Common myeloid progenitor, CD34-positive (primary cell): ENCODE results near the gene PDS5B.
"Not testable (repeated sequence)": the region's sequence is repeated elsewhere in the genome, so short reads cannot be mapped to it uniquely, and the experiment has no call there.

Source experiments
- CTCF ChIA-PET: fragments of 350-600 bp; sonication (Branson Sonifier 250); formaldehyde crosslinking; loops from one replicate; lab custom pipeline; 2021; ENCODE audit warnings: antibody characterized with exemption; lab: Charles Lee
- POLR2A ChIA-PET: fragments of 350-600 bp; sonication (Branson Sonifier 250); formaldehyde crosslinking; loops from one replicate; lab custom pipeline; 2021; ENCODE audit warnings: antibody characterized with exemption; lab: Charles Lee
- DNase-seq, 3 donors: peaks; one replicate each; pipeline versions ENCODE4 v3.0.0 to v3.0.0-alpha.2; 2013
- H3K27ac ChIP-seq, 2 experiments: 1 replicate in 1 of 2; 2 replicates in 1 of 2; pipeline ENCODE4 v1.7.0; 2013; ENCODE audit warnings: inconsistent platforms in 2 of 2, low read length in 2 of 2, mild to moderate bottlenecking in 2 of 2, low read depth in 1 of 2, moderate library complexity in 1 of 2; ENCODE audit not compliant: severe bottlenecking in 2 of 2, insufficient read depth in 1 of 2, poor library complexity in 1 of 2
- H3K27me3 ChIP-seq, 5 experiments: replicated peaks in 2 of 5; 1 replicate in 3 of 5; 2 replicates in 2 of 5; pipeline versions ENCODE4 v1.6.1 to v1.7.0; 2013; ENCODE audit warnings: low read length in 4 of 5, mild to moderate bottlenecking in 2 of 5, moderate library complexity in 2 of 5, inconsistent platforms in 1 of 5; ENCODE audit not compliant: insufficient read depth in 5 of 5, control insufficient read depth in 4 of 5
- H3K36me3 ChIP-seq, 4 experiments: 1 replicate in 2 of 4; 2 replicates in 2 of 4; pipeline versions ENCODE4 v1.6.1 to v1.7.0; 2013; ENCODE audit warnings: low read length in 3 of 4, control low read depth in 1 of 4, mild to moderate bottlenecking in 1 of 4; ENCODE audit not compliant: control insufficient read depth in 4 of 4, insufficient read depth in 4 of 4
- H3K4me1 ChIP-seq, 4 experiments: 1 replicate in 3 of 4; 2 replicates in 1 of 4; pipeline versions ENCODE4 v1.6.1 to v1.7.1; 2013; ENCODE audit warnings: low read length in 3 of 4, mild to moderate bottlenecking in 3 of 4, control low read depth in 1 of 4, inconsistent platforms in 1 of 4, moderate library complexity in 1 of 4; ENCODE audit not compliant: control insufficient read depth in 4 of 4, insufficient read depth in 4 of 4; ENCODE audit errors: control extremely low read depth in 1 of 4
- H3K4me3 ChIP-seq, 7 experiments: 1 replicate in 4 of 7; 2 replicates in 3 of 7; pipeline versions ENCODE4 v1.5.1 to v1.7.0; 2013; ENCODE audit warnings: mild to moderate bottlenecking in 7 of 7, low read length in 6 of 7, moderate library complexity in 6 of 7, inconsistent platforms in 2 of 7, low read depth in 2 of 7, control low read depth in 1 of 7; ENCODE audit not compliant: insufficient read depth in 4 of 7, control insufficient read depth in 1 of 7; ENCODE audit errors: extremely low read depth in 1 of 7
- H3K9me3 ChIP-seq, 5 experiments: 1 replicate in 4 of 5; 2 replicates in 1 of 5; pipeline versions ENCODE4 v1.6.1 to v1.7.1; 2013; ENCODE audit warnings: low read length in 4 of 5, mild to moderate bottlenecking in 2 of 5, inconsistent platforms in 1 of 5, low read depth in 1 of 5, moderate library complexity in 1 of 5; ENCODE audit not compliant: control insufficient read depth in 4 of 5, insufficient read depth in 2 of 5; ENCODE audit errors: control extremely low read depth in 1 of 5
- WGBS: methylation state at CpG from one replicate; pipeline ENCODE4 v1.1.5; 2013; ENCODE audit not compliant: insufficient coverage; 5-methylcytosine and 5-hydroxymethylcytosine counted together

The PDS5B gene

DNA sequence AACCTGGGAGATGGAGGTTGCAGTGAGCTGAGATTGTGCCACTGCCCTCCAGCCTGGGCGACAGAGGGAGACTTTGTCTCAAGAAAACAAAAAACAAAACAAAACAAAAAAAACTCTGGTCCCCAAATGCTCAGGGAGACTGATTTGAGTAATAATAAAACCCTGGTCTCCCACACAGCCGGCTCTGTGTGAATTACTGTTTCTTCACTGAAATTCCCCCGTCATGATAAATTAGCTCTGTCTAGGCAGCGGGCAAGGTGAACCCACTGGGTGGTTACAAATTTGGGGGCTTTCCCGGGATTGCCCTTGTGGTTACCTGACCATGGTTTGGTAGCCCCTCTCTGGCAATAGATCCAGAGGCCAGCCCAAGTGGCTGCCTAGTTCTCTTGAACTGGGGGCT is 240.1 kb downstream of the PDS5B start:
- whole genome bisulfite sequencing, result 100% methylated on average over 5 of the region's 5 CpGs
- not testable (repeated sequence) for H3K36me3 ChIP-seq

More for the DNA sequence above, 240.1 kb downstream of the PDS5B start:
- CTCF ChIA-PET, H3K9me3 ChIP-seq, H3K27me3 ChIP-seq, DNase-seq, POLR2A ChIA-PET, H3K4me3 ChIP-seq, H3K4me1 ChIP-seq, H3K27ac ChIP-seq: not testable (repeated sequence)
